Stimulated activated CD8-positive, alpha-beta memory T cell treated with anti-CD3 and anti-CD28 coated beads, Interleukin-4, amount 100 ng/mL, for 1 hour (primary cell): ENCODE measurements around the gene CYP3A4.
"Not testable (repeated sequence)": the region's sequence is repeated elsewhere in the genome, so short reads cannot be mapped to it uniquely, and the experiment has no call there.

Experiments used
- DNase-seq, 2 donors: peaks; one replicate each; pipeline ENCODE4 v3.0.0-alpha.2; 2020; ENCODE audit warnings: low read depth in 2 of 2, low spot score in 1 of 2

CYP3A4 gene

GRCh38 chr7:99784007-99784406 is at the start of gene CYP3A4:
Gene CYP3A4, minus strand, starts transcription at chr7:99784184. Its CDS starts 103 bp downstream, at chr7:99784081.
- DNase-seq, result no peak

- no peak for DNase-seq
These were observed 49.4 kb upstream of the CYP3A4 start for GRCh38 chr7:99833289-99833877.

GRCh38 chr7:99831595-99831994 is 47.6 kb upstream of the CYP3A4 start:
- no peak for DNase-seq

- no peak for DNase-seq
These were observed 45.7 kb upstream of the CYP3A4 start for GRCh38 chr7:99829524-99830160.

- DNase-seq, result no peak
These were observed 44.8 kb upstream of the CYP3A4 start for GRCh38 chr7:99828811-99829210.

GRCh38 chr7:99827040-99827778 is 43.2 kb upstream of the CYP3A4 start:
- DNase-seq, result no peak

- no peak for DNase-seq
These were observed 41.9 kb upstream of the CYP3A4 start for GRCh38 chr7:99825873-99826272.

GRCh38 chr7:99825452-99825851 is 41.5 kb upstream of the CYP3A4 start:
- DNase-seq, result no peak

- no peak for DNase-seq
These were observed 40.1 kb upstream of the CYP3A4 start for GRCh38 chr7:99824091-99824490.

GRCh38 chr7:99822731-99823718 is 39.0 kb upstream of the CYP3A4 start:
- no peak for DNase-seq

- DNase-seq, result no peak
These were observed 36.5 kb upstream of the CYP3A4 start for GRCh38 chr7:99820408-99821027.

- DNase-seq, result no peak
These were observed 24.8 kb upstream of the CYP3A4 start for GRCh38 chr7:99808766-99809165.

- no peak for DNase-seq
These were observed 23.0 kb upstream of the CYP3A4 start for GRCh38 chr7:99806839-99807478.

- DNase-seq, result no peak
These were observed 21.7 kb upstream of the CYP3A4 start for GRCh38 chr7:99805641-99806040.

- not testable (repeated sequence) for DNase-seq
These were observed 19.1 kb upstream of the CYP3A4 start for GRCh38 chr7:99803118-99803517.

- DNase-seq, result not testable (repeated sequence)
These were observed 17.4 kb upstream of the CYP3A4 start for GRCh38 chr7:99801407-99801806.

GRCh38 chr7:99798972-99799371 is 15.0 kb upstream of the CYP3A4 start:
- DNase-seq, result no peak

GRCh38 chr7:99795864-99796263 is 11.9 kb upstream of the CYP3A4 start:
- not testable (repeated sequence) for DNase-seq

GRCh38 chr7:99794585-99795502 is 10.9 kb upstream of the CYP3A4 start:
- DNase-seq, result no peak
